Subcutaneous abdominal adipose tissue (tissue), 5 donors: ENCODE measurements around the gene TICRR.
A peak's percentile ranks its signal among the peaks of the same experiment; 100 is the strongest.

Experiments used
- H3K27ac ChIP-seq: one replicate; pipeline ENCODE4 v1.7.0; 2013; ENCODE audit warnings: low read depth, mild to moderate bottlenecking, inconsistent platforms, low read length, moderate library complexity
- H3K27me3 ChIP-seq, 5 donors: one replicate each; pipeline ENCODE4 v1.7.0; 2013; ENCODE audit warnings: low read length in 5 of 5, inconsistent platforms in 1 of 5; ENCODE audit not compliant: control insufficient read depth in 5 of 5, insufficient read depth in 4 of 5
- H3K36me3 ChIP-seq, 5 donors: one replicate each; pipeline ENCODE4 v1.7.0; 2013; ENCODE audit warnings: low read length in 5 of 5; ENCODE audit not compliant: control insufficient read depth in 5 of 5, insufficient read depth in 5 of 5
- H3K4me1 ChIP-seq, 5 donors: one replicate each; pipeline ENCODE4 v1.7.0; 2013; ENCODE audit warnings: low read length in 5 of 5, mild to moderate bottlenecking in 3 of 5, moderate library complexity in 1 of 5; ENCODE audit not compliant: control insufficient read depth in 5 of 5, insufficient read depth in 5 of 5
- H3K4me3 ChIP-seq, 5 donors: one replicate each; pipeline ENCODE4 v1.7.0; 2013; ENCODE audit warnings: low read length in 5 of 5, low read depth in 1 of 5
- H3K9ac ChIP-seq, 5 donors: one replicate each; pipeline ENCODE4 v1.7.0; 2013; ENCODE audit warnings: low read length in 5 of 5, mild to moderate bottlenecking in 4 of 5, moderate library complexity in 3 of 5
- H3K9me3 ChIP-seq, 5 donors: one replicate each; pipeline ENCODE4 v1.7.0; 2013; ENCODE audit warnings: low read length in 5 of 5; ENCODE audit not compliant: control insufficient read depth in 5 of 5
- donor health status: healthy.
- donor health status: healthy.
- donor health status: healthy.
- donor health status: healthy.
- donor health status: healthy.

TICRR gene

GRCh38 chr15:89662893-89663626, 87.8 kb downstream of the TICRR start:
- Histone ChIP-seq H3K9me3 (no peaks in the 10 kb centered on the region), H3K4me3 (peak overlapping the region in 3 of 5 donors; percentile 3 to 41 (median 37)), H3K36me3 (peaks cover 0 to 23% (median 14%) of the 10 kb centered on the region in 5 donors), H3K27ac (peak overlapping the region; percentile 51), H3K27me3 (no peaks in the 10 kb centered on the region), H3K4me1 (peaks cover 3 to 47% (median 40%) of the 10 kb centered on the region in 5 donors), H3K9ac (peak overlapping the region in 3 of 5 donors; percentile 1 to 29 (median 2))

GRCh38 chr15:89664441-89665350, 89.4 kb downstream of the TICRR start:
- Histone ChIP-seq H3K9ac (peak overlapping the region in 3 of 5 donors; percentile 19 to 51 (median 30)), H3K9me3 (no peaks in the 10 kb centered on the region), H3K4me3 (peak overlapping the region in 3 of 5 donors; percentile 48 to 59 (median 54)), H3K4me1 (peaks cover 3 to 64% (median 56%) of the 10 kb centered on the region in 5 donors), H3K36me3 (peaks cover 0 to 39% (median 29%) of the 10 kb centered on the region in 5 donors), H3K27ac (no peak overlapping the region), H3K27me3 (no peaks in the 10 kb centered on the region)

GRCh38 chr15:89665449-89666181, 90.3 kb downstream of the TICRR start:
- H3K4me1 ChIP-seq = peaks cover 6 to 73% (median 65%) of the 10 kb centered on the region in 5 donors
- H3K27me3 ChIP-seq = no peaks in the 10 kb centered on the region
- H3K4me3 ChIP-seq = peak overlapping the region in 4 of 5 donors; percentile 8 to 59 (median 51)
- H3K36me3 ChIP-seq = peaks cover 0 to 45% (median 38%) of the 10 kb centered on the region in 5 donors
- H3K9me3 ChIP-seq = no peaks in the 10 kb centered on the region
- H3K27ac ChIP-seq = peak overlapping the region; percentile 65
- peak overlapping the region in 4 of 5 donors; percentile 35 to 73 (median 46) for H3K9ac ChIP-seq

GRCh38 chr15:89666184-89666857, 91.1 kb downstream of the TICRR start:
- H3K36me3 ChIP-seq = peaks cover 0 to 51% (median 45%) of the 10 kb centered on the region in 5 donors
- H3K27ac ChIP-seq = peak overlapping the region; percentile 65
- H3K4me1 ChIP-seq = peaks cover 6 to 80% (median 72%) of the 10 kb centered on the region in 5 donors
- peak overlapping the region in 4 of 5 donors; percentile 17 to 59 (median 51) for H3K4me3 ChIP-seq
- H3K9me3 ChIP-seq = no peaks in the 10 kb centered on the region
- peak overlapping the region in 3 of 5 donors; percentile 35 to 73 (median 41) for H3K9ac ChIP-seq
- no peaks in the 10 kb centered on the region for H3K27me3 ChIP-seq

GRCh38 chr15:89666858-89667705, 91.8 kb downstream of the TICRR start:
- Histone ChIP-seq H3K9me3 (no peaks in the 10 kb centered on the region), H3K27me3 (no peaks in the 10 kb centered on the region), H3K27ac (peak overlapping the region; percentile 65), H3K9ac (no peak overlapping the region), H3K4me1 (peaks cover 6 to 87% (median 79%) of the 10 kb centered on the region in 5 donors), H3K36me3 (peaks cover 0 to 59% (median 53%) of the 10 kb centered on the region in 5 donors), H3K4me3 (peak overlapping the region in 1 of 5 donors; percentile 17)

GRCh38 chr15:89667706-89667960, 92.4 kb downstream of the TICRR start:
- Histone ChIP-seq H3K4me1 (peaks cover 3 to 87% (median 79%) of the 10 kb centered on the region in 5 donors), H3K27ac (peak overlapping the region; percentile 50), H3K4me3 (no peak overlapping the region), H3K9me3 (no peaks in the 10 kb centered on the region), H3K9ac (no peak overlapping the region), H3K36me3 (peaks cover 0 to 64% (median 57%) of the 10 kb centered on the region in 5 donors), H3K27me3 (no peaks in the 10 kb centered on the region)

GRCh38 chr15:89668171-89668570, 92.9 kb downstream of the TICRR start:
- Histone ChIP-seq H3K4me3 (no peak overlapping the region), H3K4me1 (peaks cover 5 to 87% (median 79%) of the 10 kb centered on the region in 5 donors), H3K36me3 (peaks cover 0 to 70% (median 62%) of the 10 kb centered on the region in 5 donors), H3K27me3 (no peaks in the 10 kb centered on the region), H3K9ac (no peak overlapping the region), H3K9me3 (no peaks in the 10 kb centered on the region), H3K27ac (peak overlapping the region; percentile 50)

GRCh38 chr15:89669309-89669865, 94.1 kb downstream of the TICRR start:
- Histone ChIP-seq H3K36me3 (peaks cover 0 to 76% (median 69%) of the 10 kb centered on the region in 5 donors), H3K9ac (no peak overlapping the region), H3K27me3 (no peaks in the 10 kb centered on the region), H3K9me3 (no peaks in the 10 kb centered on the region), H3K27ac (peak overlapping the region; percentile 15), H3K4me1 (peaks cover 7 to 96% (median 88%) of the 10 kb centered on the region in 5 donors), H3K4me3 (no peak overlapping the region)
